GM18505 (cell line): ENCODE measurements around the gene CIPC.

Experiments
- ATAC-seq: cut with Tn5 transposase; IDR thresholded peaks from one replicate; pipeline ENCODE4 v1.9.1; 2021; ENCODE audit not compliant: unreplicated experiment
- POLR2A ChIP-seq: IDR thresholded peaks from 4 replicates; pipeline ENCODE4 v1.6.1; 2011; ENCODE audit warnings: borderline replicate concordance; ENCODE audit not compliant: insufficient read depth, insufficient read length; ENCODE audit errors: extremely low read depth

Gene CIPC

GRCh38 chr14:77148510-77149231 is 50.6 kb downstream of the CIPC start:
- no peak for TF ChIP-seq POLR2A
- no peak for ATAC-seq

- no peak for ATAC-seq
- no peak for TF ChIP-seq POLR2A
These were observed 53.2 kb downstream of the CIPC start for GRCh38 chr14:77151245-77151644.

- no peak for TF ChIP-seq POLR2A
- ATAC-seq: no peak
These were observed 54.0 kb downstream of the CIPC start for GRCh38 chr14:77151918-77152588.

- no peak for ATAC-seq
- no peak for TF ChIP-seq POLR2A
These were observed 55.7 kb downstream of the CIPC start for GRCh38 chr14:77153802-77154201.

GRCh38 chr14:77154421-77154820 is 56.4 kb downstream of the CIPC start:
- TF ChIP-seq POLR2A: no peak
- ATAC-seq: no peak

GRCh38 chr14:77155083-77155482 is 57.0 kb downstream of the CIPC start:
- no peak for TF ChIP-seq POLR2A
- ATAC-seq: no peak

GRCh38 chr14:77157740-77158139 is 59.7 kb downstream of the CIPC start:
- no peak for TF ChIP-seq POLR2A
- ATAC-seq: no peak

- TF ChIP-seq POLR2A: no peak
- no peak for ATAC-seq
These were observed 60.3 kb downstream of the CIPC start for GRCh38 chr14:77158175-77158881.

- no peak for TF ChIP-seq POLR2A
- ATAC-seq: no peak
These were observed 60.8 kb downstream of the CIPC start for GRCh38 chr14:77158882-77159255.

- ATAC-seq: no peak
- no peak for TF ChIP-seq POLR2A
These were observed 63.0 kb downstream of the CIPC start for GRCh38 chr14:77161011-77161410.
